GM19193 (cell line): ENCODE results near the gene CALY.

Experiments used
- POLR2A ChIP-seq: IDR thresholded peaks from 4 replicates; pipeline ENCODE4 v1.6.1; 2011; ENCODE audit not compliant: insufficient read depth, insufficient read length; ENCODE audit errors: extremely low read depth

The CALY gene

GRCh38 chr10:133344236-133344635, 7.5 kb upstream of the CALY start:
- TF ChIP-seq POLR2A: no peak

DNA sequence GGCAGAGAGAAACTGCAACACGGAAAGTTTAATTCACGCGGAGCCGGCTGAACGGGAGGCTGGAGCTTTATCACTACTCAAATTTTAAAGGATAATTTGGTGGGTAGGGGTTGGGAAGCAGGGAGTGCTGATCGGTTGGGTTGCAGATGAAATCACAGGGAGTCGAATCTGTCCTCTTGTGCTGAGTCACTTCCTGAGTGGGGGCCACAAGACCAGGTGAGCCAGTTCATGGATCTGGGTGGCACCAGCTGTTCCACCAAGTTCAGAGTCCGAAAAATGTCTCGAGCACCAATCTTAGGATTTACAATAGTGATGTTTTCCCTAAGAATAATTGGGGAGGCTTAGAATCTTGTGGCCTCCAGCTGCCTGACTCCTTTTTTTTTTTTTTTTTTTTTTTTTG, 6.9 kb upstream of the CALY start:
- no peak for TF ChIP-seq POLR2A

- no peak for TF ChIP-seq POLR2A
Observed at GRCh38 chr10:133342942-133343341, 6.2 kb upstream of the CALY start.

GRCh38 chr10:133341983-133342382, 5.3 kb upstream of the CALY start:
- no peak for TF ChIP-seq POLR2A

GRCh38 chr10:133339708-133340380, 3.1 kb upstream of the CALY start:
- no peak for TF ChIP-seq POLR2A

DNA sequence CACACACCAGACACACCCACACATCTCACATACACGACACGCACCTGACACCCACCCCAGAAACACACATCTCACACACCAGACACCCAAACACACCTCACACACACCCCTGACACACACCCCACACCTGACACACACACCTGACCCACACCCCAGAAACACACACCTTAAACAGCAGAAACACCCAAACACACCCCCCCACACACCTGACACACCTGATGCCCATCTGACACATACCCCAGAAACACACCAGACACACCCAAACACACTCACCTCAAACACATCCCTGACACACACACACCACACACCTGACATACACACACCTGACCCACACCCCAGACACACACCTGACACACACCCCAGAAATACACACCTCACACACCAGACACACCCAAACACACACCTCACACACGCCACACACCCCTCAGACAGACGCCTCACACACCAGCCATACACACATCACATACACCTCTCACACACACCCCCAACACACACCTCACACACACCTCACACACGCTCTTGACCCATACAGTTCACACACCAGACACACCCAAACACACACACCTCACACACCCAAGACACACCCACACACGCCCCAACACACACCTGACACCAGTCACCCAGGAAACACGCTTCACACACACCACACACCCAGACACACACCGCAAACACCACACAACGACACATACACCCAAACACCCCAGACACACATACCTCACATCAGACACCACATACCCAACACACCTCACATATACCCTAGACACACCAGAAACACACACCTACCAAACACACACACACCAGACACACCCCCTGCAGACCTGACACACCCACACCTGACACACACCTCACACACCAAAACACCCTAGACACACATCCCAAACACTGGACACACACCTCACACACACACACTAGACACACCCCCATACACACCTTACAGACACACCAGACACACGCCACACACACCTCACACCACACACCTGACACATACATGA, 1.7 kb upstream of the CALY start:
- no peak for TF ChIP-seq POLR2A

- TF ChIP-seq POLR2A: no peak
Observed at GRCh38 chr10:133337370-133337725, 652 bp upstream of the CALY start.

DNA sequence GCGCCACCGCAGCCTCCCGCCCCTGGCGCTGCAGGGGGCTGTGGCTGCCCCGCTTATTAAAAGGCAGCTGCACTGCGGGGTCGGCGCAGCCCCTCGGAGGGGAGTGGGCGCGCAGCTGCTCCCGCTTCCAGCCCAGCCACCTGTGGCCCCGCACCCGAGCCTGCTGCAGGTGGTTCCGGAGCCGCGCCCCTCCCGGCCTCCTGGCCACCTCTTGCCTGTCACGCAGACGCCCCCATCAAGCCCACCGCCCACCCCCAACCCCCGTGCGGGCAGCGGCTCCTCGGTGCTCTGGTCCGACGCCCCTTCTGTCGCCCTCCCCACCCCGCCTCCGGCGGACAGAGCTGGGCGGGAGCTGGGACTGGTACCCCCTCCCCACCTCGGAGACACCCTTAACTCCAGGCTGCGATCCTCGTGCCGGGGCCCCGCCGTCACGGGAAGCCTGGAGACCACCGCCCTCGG, 549 bp downstream of the CALY start:
- TF ChIP-seq POLR2A: no peak

GRCh38 chr10:133335246-133336117, 1.2 kb downstream of the CALY start:
- TF ChIP-seq POLR2A: no peak

GRCh38 chr10:133334503-133335245, 2.0 kb downstream of the CALY start:
- TF ChIP-seq POLR2A: no peak

DNA sequence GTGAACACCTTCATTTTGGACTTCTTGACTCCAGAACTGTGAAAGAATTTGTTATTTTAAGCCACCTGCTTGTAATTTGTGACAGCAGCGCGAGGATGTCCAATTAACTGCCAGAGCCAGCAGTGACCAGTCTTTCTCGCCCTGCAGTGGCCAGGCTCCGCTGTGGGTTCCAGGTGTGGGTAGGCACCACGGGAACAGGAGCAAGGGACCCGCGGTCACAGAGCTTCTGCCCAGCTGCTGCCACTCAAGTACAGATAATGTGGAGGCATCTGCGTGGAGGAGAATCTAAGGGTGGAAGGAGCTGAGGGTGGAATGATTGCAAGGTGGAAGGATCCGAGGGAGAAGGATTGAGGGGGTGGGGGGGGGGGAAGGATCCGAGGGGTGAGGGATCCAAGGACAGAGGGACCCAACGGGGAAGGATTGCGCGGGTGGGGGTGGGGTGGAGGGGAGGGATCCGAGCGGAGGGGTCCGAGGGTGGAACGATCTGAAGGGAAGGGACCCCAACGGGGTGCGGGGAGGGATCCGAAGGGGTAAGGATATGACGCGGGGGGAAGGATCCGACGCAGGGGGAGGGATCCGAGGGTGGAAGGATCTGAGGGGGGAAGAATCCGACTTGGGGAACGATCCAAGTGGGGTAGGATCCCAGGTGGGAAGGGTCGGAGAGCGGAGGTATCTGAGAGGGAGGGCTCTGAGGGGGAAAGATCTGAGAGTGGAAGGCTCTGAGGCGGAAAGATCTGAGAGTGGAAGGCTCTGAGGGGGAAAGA, 3.6 kb downstream of the CALY start:
- no peak for TF ChIP-seq POLR2A

- TF ChIP-seq POLR2A: no peak
Observed at GRCh38 chr10:133329491-133330202, 7.0 kb downstream of the CALY start.
